DMS79 treated with DMSO at 0.1 percent for 48 hours (cell line): ENCODE data around the gene HECTD4.
"Not testable (repeated sequence)": the region's sequence is repeated elsewhere in the genome, so short reads cannot be mapped to it uniquely, and the experiment has no call there.

ENCODE experiments used
- DNase-seq: peaks from one replicate; lab custom pipeline; 2025; lab: John Stamatoyannopoulos, UW

HECTD4 gene

GRCh38 chr12:112381883-112382796 is at the start of gene HECTD4:
Gene HECTD4, minus strand, starts transcription at chr12:112382431. Its CDS starts 303 bp downstream, at chr12:112382128.
- peak; percentile 87 for DNase-seq

- DNase-seq = no peak
These were observed 49.7 kb upstream of the HECTD4 start for GRCh38 chr12:112431965-112432364.

GRCh38 chr12:112430929-112431328 is 48.7 kb upstream of the HECTD4 start:
- no peak for DNase-seq

GRCh38 chr12:112427760-112428159 is 45.5 kb upstream of the HECTD4 start:
- DNase-seq = no peak

- DNase-seq = no peak
These were observed 43.6 kb upstream of the HECTD4 start for GRCh38 chr12:112425582-112426382.

GRCh38 chr12:112424126-112424525 is 41.9 kb upstream of the HECTD4 start:
- DNase-seq = no peak

GRCh38 chr12:112422531-112422930 is 40.3 kb upstream of the HECTD4 start:
- no peak for DNase-seq

GRCh38 chr12:112421363-112421762 is 39.1 kb upstream of the HECTD4 start:
- DNase-seq = no peak

GRCh38 chr12:112420740-112421139 is 38.5 kb upstream of the HECTD4 start:
- no peak for DNase-seq

- DNase-seq = peak; percentile 9
These were observed 37.3 kb upstream of the HECTD4 start for GRCh38 chr12:112419297-112420133.

GRCh38 chr12:112418608-112419296 is 36.5 kb upstream of the HECTD4 start, which contains the start of gene PTPN11:
Gene PTPN11, plus strand, starts transcription at chr12:112418947. Its CDS starts 165 bp downstream, at chr12:112419112.
- peak; percentile 49 for DNase-seq

- DNase-seq = no peak
These were observed 36.0 kb upstream of the HECTD4 start for GRCh38 chr12:112418273-112418607.

GRCh38 chr12:112415457-112415856 is 33.2 kb upstream of the HECTD4 start:
- DNase-seq = not testable (repeated sequence)

GRCh38 chr12:112413855-112414625 is 31.8 kb upstream of the HECTD4 start:
- DNase-seq = no peak

- DNase-seq = no peak
These were observed 27.6 kb upstream of the HECTD4 start for GRCh38 chr12:112409906-112410244.

- peak; percentile 86 for DNase-seq
These were observed 27.1 kb upstream of the HECTD4 start, which contains the start of gene RPL6 for GRCh38 chr12:112409064-112409905. Gene RPL6, minus strand, starts transcription at chr12:112409605. Its CDS starts 949 bp downstream, at chr12:112408656.

GRCh38 chr12:112408621-112409020 is 26.4 kb upstream of the HECTD4 start:
- DNase-seq = no peak

GRCh38 chr12:112407683-112408082 is 25.5 kb upstream of the HECTD4 start:
- not testable (repeated sequence) for DNase-seq
